PC-3 (cell line): ENCODE data around the gene SEPTIN3.

Experiments
- CTCF ChIP-seq: fragments of 300-600 bp; sonication (generic); conservative IDR thresholded peaks from 2 replicates; pipeline ENCODE4 v1.5.1; 2017; ENCODE audit warnings: antibody characterized with exemption, low read depth, mild to moderate bottlenecking, low read length
- EZH2 ChIP-seq: fragments of 300-600 bp; sonication (generic); IDR thresholded peaks from one replicate; pipeline ENCODE4 v1.6.1; 2017; ENCODE audit warnings: antibody characterized with exemption, mild to moderate bottlenecking, low read length; ENCODE audit not compliant: unreplicated experiment
- EZH2phosphoT487 ChIP-seq: fragments of 300-600 bp; sonication (generic); IDR thresholded peaks from 2 replicates; pipeline ENCODE4 v1.6.1; 2018; ENCODE audit warnings: mild to moderate bottlenecking, antibody characterized with exemption, low read length, borderline replicate concordance

- TF ChIP-seq CTCF (no peak), EZH2phosphoT487 (no peak), EZH2 (no peak)
Measured at GRCh38 chr22:41949297-41949965, 19.8 kb upstream of the SEPTIN3 start.
